ENCODE results near the gene GPR55.

- no peak for TF ChIP-seq CTCF (IDR thresholded peaks at IDR 0.05; ENCODE audit: low read length)
- no peak for TF ChIP-seq EZH2 (IDR thresholded peaks at IDR 0.05; ENCODE audit: borderline replicate concordance, low read length)
These were observed 21.6 kb upstream of the GPR55 start for GRCh38 chr2:230946429-230947234.
